HG03457 (cell line): ENCODE results near the gene ASAP3.

Experiments
- ATAC-seq: cut with Tn5 transposase; IDR thresholded peaks from one replicate; pipeline ENCODE4 v1.9.1; 2021; ENCODE audit warnings: moderate number of reproducible peaks; ENCODE audit not compliant: unreplicated experiment

ASAP3 gene

DNA sequence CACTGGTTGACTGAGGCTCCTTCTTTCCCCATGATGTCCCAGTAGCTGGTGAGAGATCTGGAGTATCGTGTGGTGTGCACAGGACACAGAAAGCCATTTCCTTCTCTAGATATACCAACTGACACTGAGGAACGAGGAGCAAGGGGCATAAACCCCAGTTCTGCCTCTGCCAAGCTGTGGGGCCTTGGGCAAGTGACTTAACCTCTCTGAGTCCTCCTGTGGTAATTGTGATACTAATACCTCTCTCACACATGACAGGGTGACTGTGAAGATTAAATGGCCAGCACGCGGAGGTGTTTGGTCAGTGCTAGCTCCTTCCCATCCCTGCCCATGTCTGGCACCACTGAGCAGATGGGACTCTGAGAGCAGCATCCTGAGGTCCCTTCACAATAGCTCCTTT, 33.1 kb downstream of the ASAP3 start:
- ATAC-seq = no peak

DNA sequence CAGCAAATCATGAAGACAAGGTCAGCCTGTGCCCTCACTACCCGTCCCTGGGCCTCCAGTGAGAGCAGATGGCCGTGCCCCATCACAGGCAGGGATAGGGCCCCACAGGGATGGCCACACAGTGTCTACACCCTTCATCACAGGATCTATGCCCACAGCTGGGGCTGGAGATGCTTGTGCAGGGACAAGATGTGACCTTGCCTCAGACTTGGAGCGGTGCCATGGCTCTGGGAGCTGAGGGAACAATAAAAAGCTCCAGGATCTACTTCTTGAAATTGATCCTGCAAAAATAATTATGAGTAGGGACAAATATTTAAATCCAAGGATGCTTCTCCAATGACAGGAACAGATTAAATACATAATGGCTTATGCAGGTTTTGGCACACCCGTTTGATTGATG, 34.0 kb downstream of the ASAP3 start:
- no peak for ATAC-seq

DNA sequence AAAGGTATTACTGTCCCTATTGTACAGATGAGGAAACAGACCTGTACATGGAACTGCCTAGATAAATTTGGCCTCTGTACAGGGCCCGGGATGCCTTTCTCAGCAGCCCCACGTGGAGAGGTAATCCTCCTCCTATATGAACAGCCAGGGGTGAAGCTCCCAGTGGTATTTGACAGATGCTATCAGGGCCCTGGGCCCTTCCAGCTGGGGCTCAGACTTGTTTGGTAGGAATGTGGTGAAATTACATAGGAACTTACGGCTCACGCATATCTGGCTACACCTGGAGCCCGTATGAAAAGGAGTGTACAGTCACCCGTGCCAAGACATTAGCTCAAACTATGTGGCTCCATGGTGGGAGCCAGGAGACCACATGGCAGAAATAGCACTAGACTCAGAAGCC, 34.7 kb downstream of the ASAP3 start:
- no peak for ATAC-seq

DNA sequence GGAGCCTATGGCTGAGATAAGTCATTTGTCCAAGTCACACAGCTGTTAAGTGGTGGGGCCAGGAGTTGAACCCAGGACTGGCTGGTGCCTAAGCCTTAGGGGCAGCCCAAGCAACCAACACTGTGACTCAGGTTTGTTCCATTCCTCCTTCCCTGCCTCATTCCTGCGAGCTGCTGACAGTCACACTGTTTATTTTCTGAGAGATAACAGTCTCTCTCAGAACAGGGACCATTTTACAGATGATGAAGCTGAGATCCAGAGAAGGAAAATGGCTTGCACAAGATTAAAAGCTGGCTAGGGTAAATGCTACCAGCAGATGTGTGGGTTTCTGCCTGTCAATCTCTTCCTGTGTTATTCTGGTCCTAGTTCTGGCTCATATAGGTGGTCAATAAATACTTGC, 35.1 kb downstream of the ASAP3 start:
- no peak for ATAC-seq

DNA sequence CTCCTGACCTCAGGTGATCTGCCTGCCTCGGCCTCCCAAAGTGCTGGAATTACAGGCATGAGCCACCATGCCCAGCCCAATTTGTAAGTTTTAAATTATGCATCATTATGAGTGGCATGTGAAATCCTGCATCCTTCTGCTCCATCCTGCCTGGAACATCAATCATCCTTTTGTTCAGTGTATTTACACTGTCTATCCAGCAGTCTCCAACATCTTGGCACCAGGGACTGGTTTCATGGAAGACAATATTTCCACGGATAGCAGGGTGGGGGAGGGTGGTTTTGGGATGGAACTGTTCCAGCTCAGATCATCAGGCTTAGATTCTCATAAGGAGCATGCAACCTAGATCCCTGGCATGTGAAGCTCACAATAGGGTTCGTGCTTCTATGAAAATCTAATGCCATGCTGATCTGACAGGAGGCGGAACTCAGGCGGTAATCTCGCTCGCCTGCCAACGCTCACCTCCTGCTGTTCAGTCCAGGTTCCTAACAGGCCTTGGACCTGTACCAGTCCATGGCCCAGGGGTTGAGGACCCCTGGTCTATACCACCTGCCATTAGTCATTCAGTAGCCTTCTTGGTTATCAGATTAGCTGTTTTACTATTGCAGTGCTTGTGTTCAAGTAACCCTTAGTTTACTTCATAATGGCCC, 37.2 kb downstream of the ASAP3 start:
- ATAC-seq = no peak

DNA sequence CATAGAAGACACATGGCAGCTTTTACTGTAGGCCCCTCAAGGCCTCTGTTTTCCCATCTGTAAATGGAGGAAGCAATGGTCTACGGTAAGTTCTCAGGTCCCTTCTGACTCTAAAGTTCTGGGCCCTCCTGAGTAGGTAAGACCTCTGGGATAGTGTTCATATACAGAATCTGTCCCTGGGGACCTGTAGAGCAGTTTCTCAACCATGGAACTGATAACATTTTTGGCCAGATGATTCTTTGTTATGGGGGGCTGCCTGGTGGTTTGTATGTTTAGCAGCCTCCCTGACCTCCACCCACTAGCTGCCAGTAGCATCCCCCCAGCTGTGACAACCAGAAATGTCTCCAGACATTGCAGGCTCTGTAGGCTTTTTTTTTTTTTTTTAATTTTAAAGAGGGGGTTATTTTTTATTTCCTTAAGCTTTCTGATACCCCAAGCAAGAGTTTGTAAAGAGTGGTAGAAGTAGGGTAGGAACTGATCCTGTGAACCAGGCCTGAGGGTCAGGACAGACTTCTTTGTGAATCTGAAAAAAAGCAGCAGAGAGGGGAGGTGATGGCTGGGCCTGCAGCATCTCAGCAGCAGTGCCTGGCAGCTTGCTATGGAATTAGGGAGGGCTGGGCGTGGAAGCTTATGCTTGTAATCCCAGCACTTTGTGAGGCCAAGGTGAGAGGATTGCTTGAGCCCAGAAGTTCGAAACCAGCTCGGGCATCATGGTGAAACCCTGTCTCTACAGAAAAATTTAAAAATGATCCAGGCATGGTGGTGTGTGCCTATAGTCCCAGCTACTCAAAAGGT, 39.2 kb downstream of the ASAP3 start:
- ATAC-seq = no peak

DNA sequence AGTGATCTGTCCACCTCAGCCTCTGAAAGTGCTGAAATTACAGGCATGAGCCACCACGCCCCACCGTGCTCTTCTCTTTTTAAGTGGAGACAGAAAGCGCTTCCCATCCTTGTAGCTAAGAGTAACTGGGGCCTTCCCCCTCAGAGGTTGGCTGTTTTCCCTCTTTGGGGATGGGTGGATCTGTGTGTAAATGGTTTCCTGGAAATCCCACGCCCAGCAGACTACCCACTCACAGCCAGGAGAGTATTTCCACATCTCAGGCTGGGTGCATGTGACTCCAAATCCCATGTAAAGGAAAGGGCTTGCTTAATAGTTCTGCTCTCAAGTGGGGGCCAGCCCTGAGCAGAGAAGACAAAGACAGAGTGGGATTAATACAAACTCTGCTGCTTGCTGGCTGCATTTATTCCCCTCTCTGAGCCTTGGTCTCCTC, 39.9 kb downstream of the ASAP3 start:
- no peak for ATAC-seq

DNA sequence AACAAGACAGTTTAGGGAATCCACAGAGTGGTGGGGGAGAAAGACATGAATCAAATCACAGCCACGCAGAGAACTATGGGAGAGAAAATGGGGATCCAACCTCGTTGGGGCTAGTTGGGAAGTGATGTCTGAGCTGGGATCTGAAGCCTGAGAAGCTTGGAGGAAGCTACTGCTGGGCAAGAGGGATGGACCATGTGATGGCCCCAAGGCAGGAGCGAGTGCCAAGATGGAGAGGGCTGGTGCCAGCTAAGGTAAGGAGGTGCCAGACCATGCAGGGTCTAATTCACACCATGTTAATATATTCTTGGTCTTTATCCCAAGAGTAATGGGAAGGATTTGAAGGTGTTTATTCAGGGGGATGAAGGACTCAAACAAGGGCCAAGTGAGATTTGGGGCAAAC, 41.2 kb downstream of the ASAP3 start:
- no peak for ATAC-seq

DNA sequence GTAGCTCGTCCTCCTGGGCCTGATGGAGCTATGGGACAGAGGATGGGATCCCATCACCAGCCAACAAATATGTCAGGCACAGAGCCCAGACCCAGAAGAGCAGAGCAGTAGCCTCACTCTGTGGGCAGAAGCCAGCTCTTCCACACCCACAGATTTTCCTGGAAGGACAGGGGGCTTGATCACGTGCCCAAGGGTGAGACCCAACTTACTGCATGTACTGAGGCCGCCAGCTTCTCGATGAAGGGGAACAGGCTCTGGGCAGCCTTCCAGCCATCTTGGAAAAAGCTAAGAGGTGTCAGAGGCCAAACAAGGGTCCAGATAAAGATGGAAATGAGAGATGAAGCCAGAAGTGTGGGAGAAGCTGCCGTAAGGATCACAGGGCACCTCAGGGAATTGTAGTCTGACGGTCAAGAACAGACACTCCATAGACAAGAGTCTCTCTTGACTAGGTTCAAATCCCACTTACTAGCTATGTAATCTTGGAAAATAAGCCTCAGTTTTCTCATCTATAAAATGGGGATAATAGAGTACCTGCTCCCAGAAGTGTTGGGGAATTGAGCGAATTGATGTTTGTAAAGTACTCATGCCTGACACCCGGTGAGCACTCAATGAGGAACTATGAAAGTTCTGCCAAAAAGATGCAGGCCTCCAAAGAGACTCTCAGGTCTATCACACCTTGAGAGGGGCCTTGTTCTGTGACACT, 42.4 kb downstream of the ASAP3 start:
- no peak for ATAC-seq

DNA sequence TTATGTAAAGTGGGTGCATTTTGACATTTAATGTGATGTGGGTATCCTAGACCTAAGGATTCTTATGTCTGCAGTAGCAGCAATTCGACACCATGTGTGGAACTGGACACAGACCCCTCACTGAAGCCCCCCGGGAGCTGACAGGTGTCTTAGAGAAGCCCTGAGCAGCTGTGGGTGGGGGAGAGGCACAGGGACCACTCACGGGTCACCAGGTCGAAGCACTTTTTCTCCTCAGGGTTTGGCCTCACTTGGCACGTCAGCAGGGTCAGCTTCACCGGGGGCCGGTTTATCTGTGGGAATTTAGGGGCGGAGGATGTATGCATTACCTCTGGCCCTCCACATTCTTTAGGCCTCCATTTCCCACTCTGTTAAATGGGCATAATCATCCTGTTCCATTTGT, 45.4 kb downstream of the ASAP3 start:
- ATAC-seq = no peak

DNA sequence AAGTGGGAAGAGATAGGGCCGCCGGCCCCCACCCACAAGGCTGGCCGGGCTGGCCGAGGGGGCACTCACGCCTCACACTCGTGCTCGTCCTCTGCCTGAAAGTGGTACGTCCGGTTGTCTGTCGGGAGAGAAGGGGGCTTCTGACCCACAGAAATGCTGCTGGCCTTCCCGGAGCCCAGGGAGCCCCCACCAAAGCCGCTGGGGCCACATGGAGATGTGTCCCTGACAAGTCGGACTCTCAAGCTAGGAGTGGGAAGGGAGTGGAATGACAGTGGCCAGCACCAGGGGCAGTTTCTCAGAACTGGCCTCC, 46.7 kb downstream of the ASAP3 start:
- ATAC-seq = no peak

DNA sequence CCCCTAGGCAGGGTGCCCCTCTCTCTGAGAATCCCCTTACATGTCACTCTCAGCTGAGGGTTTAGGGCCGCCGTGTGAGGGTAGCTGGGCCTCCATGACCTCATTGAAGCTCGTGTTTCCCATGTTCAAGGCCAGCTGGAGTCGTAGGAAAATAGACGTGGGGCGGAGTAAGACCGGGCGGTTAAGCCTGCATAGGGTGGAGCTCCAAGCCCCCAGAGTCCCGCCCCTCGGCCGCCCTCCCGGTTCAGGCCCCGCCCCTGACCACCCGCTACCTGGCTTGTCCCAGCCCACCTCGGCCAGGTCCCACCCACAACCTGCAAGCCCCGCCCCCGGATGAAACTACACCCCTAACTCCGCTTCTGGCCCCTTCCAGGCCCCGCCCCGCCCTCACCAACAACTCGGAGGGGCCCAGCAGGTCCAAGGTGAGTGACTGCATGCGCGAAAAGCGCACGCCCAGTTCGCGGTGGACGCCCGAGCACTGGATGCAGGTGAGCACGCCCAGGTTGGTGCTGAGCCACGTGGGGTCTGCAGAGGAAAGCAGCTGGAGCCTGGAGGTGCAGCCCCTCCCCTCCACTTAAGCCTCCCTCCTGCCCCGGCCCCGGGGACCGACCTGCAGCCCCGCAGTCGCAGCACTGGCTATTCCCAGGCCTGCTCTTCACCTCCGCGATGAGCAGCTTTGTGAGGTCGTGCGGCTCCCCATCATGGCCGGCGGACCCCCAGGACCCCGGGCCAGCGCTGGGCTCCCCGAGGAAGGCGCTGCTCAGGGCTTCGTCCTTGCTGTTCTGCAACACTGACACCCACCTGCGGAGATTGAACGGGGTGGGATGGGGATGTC, 47.2 kb downstream of the ASAP3 start:
- no peak for ATAC-seq

DNA sequence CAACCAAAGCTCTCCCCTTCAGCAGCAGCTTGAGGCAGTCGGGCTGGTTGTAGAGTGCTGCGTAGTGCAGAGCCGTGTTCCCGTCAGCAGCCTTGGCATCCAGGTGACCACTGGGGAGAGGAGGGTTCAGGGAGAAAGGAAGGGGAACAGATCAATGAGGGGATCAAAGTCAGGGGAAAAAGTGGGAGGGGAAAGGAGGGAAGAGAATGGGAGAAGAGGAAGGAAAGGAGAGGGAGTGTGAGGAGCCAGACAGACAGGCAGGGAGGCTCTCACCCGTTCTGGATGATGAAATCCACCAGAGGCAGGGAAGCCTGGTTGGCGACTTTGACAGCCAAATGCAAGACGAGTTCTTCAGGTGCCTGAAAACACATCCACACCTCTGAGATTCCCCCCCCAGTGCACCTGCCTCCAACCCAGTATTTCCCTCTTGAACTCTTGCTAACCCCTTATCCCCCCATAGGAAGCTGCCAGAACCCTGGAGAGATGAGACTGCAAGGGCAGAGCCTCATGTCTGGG, 49.7 kb downstream of the ASAP3 start:
- ATAC-seq = no peak

DNA sequence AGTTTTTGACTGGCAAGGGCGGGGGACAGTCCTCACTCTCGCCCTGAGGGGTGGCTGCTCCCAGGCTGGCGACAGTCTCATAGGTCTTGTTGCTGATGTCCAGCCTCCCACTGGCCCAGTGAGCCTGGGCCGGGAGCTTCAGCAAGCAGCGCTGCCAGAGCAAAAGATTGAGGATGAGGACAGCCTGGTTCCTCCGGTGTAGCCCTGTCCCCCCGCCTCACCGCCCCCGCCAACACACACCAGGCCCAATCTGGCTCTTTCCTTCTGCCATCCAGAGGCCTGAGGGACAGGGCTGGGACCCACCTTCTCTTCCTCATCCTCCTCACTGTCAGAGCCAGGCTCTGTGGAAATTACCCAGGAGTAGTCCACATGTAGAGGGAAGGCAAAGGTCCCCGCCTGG, 50.9 kb downstream of the ASAP3 start:
- no peak for ATAC-seq

DNA sequence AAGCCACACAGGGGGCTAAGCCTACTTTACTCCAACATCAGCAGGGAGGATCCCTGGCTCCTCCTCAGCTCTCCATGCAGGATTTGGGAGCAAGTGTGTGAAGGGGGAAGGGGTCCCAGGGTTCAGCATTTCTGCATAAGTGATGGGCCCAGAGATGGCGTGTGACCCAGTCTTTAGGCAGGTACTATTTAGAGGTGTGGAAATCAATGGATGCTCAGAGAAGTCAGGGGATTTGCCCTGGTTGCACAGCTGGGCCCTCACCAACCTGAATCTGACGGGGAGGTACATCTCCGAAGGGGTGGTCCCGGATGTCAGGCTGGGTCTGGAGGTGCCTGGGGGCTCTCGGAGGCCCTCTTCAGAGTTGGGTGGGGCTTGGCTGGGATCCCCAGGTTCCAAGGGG, 52.5 kb downstream of the ASAP3 start:
- ATAC-seq = no peak

DNA sequence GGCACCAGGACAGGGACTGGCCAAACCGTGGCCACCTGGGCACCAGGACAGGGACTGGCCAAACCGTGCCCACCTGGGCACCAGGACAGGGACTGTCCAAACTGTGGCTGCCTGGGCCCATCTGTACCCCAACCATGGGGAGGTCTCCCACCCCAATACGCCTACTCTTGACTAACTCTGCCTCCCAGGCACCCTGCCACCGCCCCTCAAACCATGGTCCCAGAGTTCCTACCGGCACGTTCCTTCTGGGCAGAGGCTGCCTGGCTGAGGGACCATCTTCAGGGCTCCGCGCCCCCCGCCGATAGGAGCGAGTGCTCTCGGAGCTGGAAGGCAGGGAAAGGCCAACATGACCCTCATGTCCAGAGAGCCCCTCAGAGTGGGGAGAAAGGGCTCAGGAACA, 53.2 kb downstream of the ASAP3 start:
- ATAC-seq = no peak

DNA sequence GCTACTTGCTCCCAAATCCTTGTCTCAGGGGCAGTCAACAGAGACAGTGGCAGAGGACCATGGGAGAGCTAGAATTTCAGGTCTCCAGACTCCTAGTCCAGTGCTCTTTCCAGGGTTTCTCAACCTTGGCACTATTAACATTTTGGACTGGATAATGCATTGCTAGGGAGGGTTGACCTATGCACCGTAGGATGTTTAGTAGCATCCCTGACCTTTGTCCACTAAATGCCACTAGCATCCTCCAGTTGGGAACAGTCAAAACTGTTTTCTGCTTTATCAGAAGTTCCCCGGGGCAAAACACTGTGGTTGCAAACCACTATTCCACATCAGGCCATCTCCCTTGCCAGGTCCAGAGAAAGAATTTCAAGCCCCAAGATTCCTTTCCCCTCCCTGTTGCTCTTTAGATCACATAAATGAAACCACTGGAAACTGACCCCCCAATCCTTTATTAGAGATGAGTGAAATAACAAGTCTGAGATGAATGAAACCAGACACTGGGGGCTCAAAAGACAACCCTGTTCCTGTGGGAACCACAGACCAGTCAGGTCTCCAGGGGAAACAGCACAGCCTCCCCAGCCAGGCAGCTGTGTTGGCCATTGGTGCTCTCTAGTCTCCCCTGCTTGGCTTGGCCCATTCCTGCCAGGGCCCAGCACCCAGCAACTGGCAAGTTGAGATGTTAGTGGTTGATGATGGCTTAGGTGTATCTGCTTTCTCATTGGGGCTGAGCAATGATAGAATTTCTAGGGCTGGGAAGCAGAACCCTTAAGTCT, 55.7 kb downstream of the ASAP3 start:
- no peak for ATAC-seq

DNA sequence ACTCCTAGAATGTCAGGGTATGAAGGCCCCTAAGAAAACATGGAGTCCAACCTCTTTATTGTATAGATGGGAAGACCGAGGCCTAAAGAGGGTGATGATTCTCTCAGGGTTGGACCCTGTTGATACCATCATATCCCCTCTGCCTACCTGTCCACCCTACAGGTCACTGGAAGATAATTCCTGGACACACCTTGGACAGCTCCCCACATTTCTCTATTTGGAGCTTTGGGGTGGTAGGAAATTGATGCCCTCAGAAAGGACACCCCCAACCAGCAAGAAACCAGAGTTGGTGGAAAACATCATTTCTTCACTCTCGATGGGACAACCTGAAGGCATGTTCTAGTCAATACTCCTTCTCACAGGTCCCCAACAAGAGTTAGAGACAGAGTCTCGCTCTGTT, 56.4 kb downstream of the ASAP3 start:
- ATAC-seq = no peak

DNA sequence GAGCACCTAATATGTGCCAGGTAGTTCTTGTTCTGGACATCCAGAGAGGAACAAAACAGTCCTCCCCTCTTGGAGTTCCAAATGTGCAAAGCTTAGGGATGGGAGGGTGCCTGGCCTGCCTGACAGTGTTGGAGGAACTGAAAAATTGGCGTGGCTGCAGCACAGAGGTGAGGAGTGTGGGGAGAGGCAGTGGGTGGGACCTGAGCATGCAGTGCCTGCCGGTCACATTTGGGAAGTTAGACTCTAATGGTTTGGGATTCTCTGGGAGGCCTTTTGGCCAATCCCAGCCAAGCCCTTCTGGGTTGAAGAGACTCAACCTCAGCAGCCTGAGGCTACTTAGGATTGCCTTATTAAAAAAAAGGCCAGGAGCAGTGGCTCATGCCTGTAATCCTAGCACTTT, 57.2 kb downstream of the ASAP3 start:
- ATAC-seq = no peak

DNA sequence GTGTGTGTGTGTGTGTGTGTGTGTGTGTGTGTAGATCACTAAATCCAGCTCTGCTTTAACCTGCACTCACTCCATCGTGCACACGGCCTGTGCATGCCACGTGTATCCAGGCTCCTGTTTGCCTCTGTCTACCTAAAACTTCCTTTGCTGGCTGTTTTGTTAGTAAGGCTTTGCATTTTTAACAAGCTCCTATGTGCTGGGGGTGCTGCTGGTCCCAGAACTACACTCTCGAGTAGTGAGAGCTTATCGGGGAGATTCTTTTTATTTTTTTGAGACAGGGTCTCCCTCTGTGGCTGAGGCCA, 58.8 kb downstream of the ASAP3 start:
- no peak for ATAC-seq
